PFSK-1 (cell line): ENCODE results near the gene VPS18.

Experiments
- FOXP2 ChIP-seq: optimal IDR thresholded peaks from 2 replicates; pipeline ENCODE3; 2011; ENCODE audit warnings: borderline replicate concordance, control low read depth, inconsistent platforms; ENCODE audit not compliant: insufficient read depth; ENCODE audit errors: extremely low read length, extremely low read depth
- POLR2AphosphoS5 ChIP-seq: IDR thresholded peaks from 2 replicates; pipeline ENCODE4 v1.6.1; 2012; ENCODE audit warnings: low read depth, mild to moderate bottlenecking, control low read depth, low read length, moderate library complexity
- SIN3A ChIP-seq: IDR thresholded peaks from 2 replicates; pipeline ENCODE4 v1.6.1; 2012; ENCODE audit warnings: mild to moderate bottlenecking, low read length, moderate library complexity, borderline replicate concordance; ENCODE audit not compliant: insufficient read depth
- TAF1 ChIP-seq: IDR thresholded peaks from 2 replicates; pipeline ENCODE4 v1.6.1; 2012; ENCODE audit warnings: low read length, control low read depth, borderline replicate concordance; ENCODE audit not compliant: insufficient read depth
- TF ChIP-seq, protein P1 (sequence below), 2 experiments: IDR thresholded peaks; 2 replicates each; pipeline versions ENCODE4 v1.6.1 to v1.8.0; 2011 to 2012; ENCODE audit warnings: low read depth in 2 of 2, low read length in 2 of 2, control low read depth in 1 of 2, inconsistent platforms in 1 of 2, mild to moderate bottlenecking in 1 of 2, moderate library complexity in 1 of 2; ENCODE audit not compliant: insufficient read depth in 1 of 2

VPS18 gene

DNA sequence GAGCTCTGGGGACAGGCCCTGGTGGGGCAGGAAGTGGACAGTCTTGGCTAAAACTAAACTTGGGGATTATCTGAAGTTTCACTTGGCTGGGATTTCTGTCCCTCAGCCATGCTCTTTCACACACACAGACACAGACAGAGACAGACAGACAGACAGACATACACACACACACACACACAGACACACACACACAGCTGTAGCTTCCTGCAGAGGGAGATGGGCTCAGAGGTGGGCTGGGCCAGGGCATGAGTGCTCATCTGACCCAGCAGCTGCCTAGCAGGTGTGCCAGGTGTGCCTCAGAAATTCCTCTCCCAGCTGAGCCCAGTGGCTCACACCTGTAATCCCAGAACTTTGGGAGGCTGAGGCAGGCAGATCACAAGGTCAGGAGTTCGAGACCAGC is 23.5 kb upstream of the VPS18 start:
- no peak for TF ChIP-seq POLR2AphosphoS5
- no peak for TF ChIP-seq TAF1
- TF ChIP-seq, protein P1, sequence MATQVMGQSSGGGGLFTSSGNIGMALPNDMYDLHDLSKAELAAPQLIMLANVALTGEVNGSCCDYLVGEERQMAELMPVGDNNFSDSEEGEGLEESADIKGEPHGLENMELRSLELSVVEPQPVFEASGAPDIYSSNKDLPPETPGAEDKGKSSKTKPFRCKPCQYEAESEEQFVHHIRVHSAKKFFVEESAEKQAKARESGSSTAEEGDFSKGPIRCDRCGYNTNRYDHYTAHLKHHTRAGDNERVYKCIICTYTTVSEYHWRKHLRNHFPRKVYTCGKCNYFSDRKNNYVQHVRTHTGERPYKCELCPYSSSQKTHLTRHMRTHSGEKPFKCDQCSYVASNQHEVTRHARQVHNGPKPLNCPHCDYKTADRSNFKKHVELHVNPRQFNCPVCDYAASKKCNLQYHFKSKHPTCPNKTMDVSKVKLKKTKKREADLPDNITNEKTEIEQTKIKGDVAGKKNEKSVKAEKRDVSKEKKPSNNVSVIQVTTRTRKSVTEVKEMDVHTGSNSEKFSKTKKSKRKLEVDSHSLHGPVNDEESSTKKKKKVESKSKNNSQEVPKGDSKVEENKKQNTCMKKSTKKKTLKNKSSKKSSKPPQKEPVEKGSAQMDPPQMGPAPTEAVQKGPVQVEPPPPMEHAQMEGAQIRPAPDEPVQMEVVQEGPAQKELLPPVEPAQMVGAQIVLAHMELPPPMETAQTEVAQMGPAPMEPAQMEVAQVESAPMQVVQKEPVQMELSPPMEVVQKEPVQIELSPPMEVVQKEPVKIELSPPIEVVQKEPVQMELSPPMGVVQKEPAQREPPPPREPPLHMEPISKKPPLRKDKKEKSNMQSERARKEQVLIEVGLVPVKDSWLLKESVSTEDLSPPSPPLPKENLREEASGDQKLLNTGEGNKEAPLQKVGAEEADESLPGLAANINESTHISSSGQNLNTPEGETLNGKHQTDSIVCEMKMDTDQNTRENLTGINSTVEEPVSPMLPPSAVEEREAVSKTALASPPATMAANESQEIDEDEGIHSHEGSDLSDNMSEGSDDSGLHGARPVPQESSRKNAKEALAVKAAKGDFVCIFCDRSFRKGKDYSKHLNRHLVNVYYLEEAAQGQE (IDR thresholded peaks at IDR 0.05; ENCODE audit: insufficient read depth in 1 of 2, low read depth in 2 of 2, low read length in 2 of 2) = no peak
- TF ChIP-seq FOXP2 = no peak
- no peak for TF ChIP-seq SIN3A

DNA sequence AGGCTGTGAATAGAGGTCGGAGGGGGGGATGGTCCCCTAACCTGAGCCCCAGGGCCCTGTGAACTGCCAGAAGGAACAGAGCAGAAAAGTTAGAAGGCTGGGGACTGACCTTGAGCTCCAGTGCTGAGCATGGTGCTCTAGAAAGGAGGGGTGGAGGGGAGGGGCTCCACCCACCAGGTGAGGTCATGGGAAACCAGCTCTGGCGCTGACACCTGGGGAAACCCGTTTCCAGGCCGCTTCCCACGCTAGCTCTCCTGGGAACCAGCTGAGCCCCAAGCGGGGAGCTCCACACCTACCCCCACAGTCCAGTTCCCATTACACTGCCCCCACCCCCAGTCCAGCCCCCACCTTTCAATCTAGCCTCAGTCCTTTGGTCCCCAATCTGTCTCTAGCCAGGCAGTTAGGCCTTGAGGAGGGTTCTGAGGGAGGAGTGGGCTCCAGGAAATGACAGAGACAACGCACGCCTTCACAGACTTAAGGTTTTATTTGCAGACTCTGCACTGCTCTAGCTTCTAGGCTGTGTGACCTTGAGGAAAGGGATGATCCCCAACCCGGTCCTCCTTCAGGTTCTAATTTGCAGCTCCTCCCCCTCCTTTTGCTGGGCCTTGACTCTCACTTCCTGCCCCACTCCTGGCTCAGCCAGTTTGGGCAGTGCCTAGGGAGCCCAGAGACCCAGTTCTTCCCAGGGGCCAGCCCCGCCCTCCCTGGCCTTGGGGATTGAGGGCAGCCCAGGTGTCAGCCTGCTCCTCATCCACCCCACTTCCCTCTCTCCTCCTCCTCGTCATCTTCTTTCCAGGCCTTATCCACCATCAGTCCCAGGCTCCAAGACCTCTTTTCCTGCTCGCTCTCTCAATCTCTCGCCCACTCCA is 22.3 kb upstream of the VPS18 start:
- no peak for TF ChIP-seq FOXP2
- TF ChIP-seq, protein P1 (IDR thresholded peaks at IDR 0.05; ENCODE audit: insufficient read depth in 1 of 2, low read depth in 2 of 2, low read length in 2 of 2) = no peak
- TF ChIP-seq SIN3A = no peak
- TF ChIP-seq POLR2AphosphoS5 = no peak
- no peak for TF ChIP-seq TAF1

DNA sequence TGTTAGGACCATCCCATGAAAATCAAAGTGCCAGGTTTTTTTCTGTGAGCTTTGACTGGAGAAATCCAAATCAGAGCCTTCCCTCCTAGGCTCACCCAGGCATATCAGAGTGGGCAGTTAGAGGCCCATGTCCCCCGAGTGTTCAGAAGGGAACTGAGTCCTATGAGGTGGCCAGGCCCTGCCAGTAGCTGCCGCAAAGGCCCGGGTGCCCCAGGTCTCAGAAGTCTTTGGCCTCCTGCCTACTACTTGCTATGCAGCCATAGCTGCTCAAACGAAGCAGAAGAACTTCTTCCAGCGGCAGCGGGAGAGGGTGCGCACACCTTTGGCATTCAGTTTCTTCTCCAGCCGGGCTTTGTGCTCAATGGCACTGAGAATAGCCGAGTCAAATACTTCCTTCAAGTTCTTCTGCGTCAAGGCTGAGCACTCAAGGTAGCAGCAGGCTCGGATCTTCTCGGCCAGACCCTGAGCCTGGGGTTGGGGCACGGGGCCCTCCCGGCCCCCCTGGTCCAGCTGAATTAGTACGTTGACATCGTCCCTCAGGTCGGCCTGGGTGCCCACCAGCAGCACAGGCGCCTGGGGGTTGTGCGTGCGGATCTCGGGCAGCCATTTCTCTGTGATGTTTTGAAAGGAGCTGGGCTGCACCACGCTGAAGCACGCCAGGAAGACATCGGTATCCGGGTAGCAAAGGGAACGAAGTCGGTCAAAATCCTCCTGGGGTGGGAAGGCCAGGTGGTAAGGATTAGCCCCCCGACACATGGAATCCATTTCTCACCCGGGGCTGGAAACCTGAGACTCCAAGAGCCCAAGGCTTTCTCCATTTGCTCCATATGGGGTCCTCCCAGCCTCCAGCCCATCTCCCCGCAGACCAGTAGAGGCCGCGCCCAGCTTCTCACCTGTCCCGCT is 21.2 kb upstream of the VPS18 start:
- no peak for TF ChIP-seq SIN3A
- no peak for TF ChIP-seq FOXP2
- TF ChIP-seq TAF1 = no peak
- TF ChIP-seq, protein P1 (IDR thresholded peaks at IDR 0.05; ENCODE audit: insufficient read depth in 1 of 2, low read depth in 2 of 2, low read length in 2 of 2) = no peak
- no peak for TF ChIP-seq POLR2AphosphoS5

DNA sequence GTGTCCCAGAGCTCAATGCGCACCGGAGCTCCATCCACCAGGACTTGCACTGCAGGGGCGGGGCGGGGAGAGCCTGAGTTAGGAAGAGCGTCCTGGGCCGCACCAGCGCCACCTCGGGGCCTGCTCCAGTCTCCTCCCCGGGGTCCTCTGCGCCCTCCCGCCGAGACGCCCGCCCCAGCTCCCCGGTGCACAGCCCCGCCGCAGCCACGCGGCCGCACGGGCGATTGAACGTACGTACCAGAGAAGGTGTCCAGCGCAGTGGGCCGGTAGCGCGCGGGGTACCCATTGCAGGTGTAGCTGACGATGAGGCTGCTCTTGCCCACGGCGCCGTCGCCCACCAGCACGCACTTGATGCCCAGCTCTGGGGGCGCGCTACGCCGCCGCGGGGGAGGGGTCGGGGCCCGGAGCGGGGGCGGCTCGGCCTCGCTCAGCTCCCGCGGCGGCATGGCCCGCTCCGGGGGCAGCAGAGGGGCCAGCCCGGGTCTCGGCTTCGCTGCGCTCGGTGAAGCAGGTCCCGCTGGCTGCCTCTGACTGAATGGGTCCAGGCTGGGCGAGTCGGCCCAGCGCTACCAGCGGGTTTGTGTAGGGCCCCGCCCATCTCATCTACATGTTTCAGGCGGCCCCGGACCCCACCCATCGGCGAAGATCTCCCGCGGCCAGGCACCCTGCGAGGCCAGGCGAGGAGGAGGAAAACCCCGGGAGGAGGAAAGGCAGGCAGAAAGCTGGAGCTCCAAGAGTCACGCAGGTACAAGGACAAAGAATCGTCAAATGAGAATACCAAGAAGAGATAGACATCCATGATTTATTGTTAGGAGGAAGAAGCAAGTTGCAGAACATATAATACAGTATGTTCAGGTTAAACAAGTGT is 20.3 kb upstream of the VPS18 start, which contains the start of gene RHOV:
Gene RHOV (minus strand): TSS at position 541 of the 868 bp plus-strand sequence. CDS start 95 bp downstream, at position 446.
- no peak for TF ChIP-seq SIN3A
- TF ChIP-seq FOXP2 = peak; percentile 38
- TF ChIP-seq TAF1 = no peak
- TF ChIP-seq, protein P1 (IDR thresholded peaks at IDR 0.05; ENCODE audit: insufficient read depth in 1 of 2, low read depth in 2 of 2, low read length in 2 of 2) = no peak
